K562 treated with DMSO at 1 percent for 24 hours (cell line): ENCODE results near the gene ISOC1. TPM values are rescaled to one million over a fixed set of nuclear protein-coding genes. Genes with fewer than 3 reads are reported as not detected.

ENCODE experiments used
- total RNA-seq: library from RNA; unstranded; fragments of 300-600 nt; gene quantifications from 2 replicates; pipeline ENCODE4 v1.2.3, GENCODE V29; 2022; ENCODE audit warnings: low read depth; ENCODE audit not compliant: insufficient read depth

The ISOC1 gene
- 33.4 and 38.5 TPM in 2 replicates for total RNA-seq

DNA sequence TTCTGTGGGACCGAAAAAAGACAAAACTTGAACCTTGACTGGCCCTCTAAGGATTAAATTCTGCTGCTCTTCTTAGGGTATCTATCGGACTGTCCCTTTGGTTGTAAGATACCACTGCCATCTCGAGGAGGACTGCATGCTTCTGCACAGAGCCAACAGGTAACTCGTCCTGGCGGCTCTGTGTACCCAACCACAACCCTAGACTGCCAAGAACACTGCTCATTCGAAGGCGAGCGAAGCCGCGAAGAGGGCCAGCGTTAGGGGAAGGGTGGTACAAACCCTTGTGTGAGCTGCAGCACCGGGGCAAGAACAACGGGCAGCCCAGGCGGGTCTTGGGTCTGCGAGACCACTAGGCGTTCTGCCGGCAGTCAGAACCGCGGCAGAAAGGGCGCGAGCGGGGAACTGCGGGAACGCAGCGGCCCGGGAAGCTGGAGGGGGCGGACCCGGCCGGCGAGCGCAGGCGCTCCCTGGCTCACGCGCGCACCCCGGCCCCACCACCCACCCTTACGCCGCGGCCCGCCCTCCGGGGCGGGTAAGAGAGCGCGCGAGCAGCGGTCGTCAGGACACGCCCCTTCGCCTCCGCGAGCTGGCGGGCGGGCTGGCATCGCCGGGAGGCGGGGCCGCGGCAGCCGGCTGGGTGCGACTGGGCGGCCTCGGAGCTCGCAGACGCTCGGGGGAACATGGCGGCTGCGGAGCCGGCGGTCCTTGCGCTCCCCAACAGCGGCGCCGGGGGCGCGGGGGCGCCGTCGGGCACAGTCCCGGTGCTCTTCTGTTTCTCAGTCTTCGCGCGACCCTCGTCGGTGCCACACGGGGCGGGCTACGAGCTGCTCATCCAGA, at the start of gene ISOC1:
TSS of gene ISOC1 (plus strand) at position 663 of the 837 bp plus-strand sequence. CDS start at position 681, 18 bp downstream.

Other genes with a start within 250 kb of the ISOC1 start
- gene SLC27A6, start 129.3 kb upstream of the ISOC1 start, total RNA-seq = 0.25 and 0.59 TPM in 2 replicates